IMR-90 (cell line): Measurements from ENCODE around the gene EPHA10. TPM values are rescaled to one million over a fixed set of nuclear protein-coding genes. Genes with fewer than 3 reads are reported as not detected.

Experiments used
- ATAC-seq: fragments of 200-7000 bp; cut with Tn5 transposase; 2 replicates; pipeline ENCODE4 v1.9.1; 2020; ENCODE audit warnings: low read depth, mild to moderate bottlenecking, moderate library complexity
- BruUV-seq: library from RNA; stranded (reverse); fragments of 400-500 nt; replicated peaks from 2 replicates; lab custom pipeline; 2021; lab: Mats Ljungman, UMichigan
- CTCF ChIA-PET: fragments of 300-600 bp; formaldehyde crosslinking; extraction: SDS; loops from one replicate; lab custom pipeline; 2021; ENCODE audit warnings: antibody characterized with exemption; lab: Yijun Ruan, JAX
- POLR2A ChIA-PET: fragments of 300-600 bp; sonication (Branson Sonifier 250); formaldehyde crosslinking; loops from one replicate; lab custom pipeline; 2022; ENCODE audit warnings: antibody characterized with exemption; ENCODE audit not compliant: unreplicated experiment; lab: Charles Lee
- DNase-seq: peaks from one replicate; pipeline ENCODE4 v3.0.0; 2013
- H2AFZ ChIP-seq: replicated peaks from 2 replicates; pipeline ENCODE3; 2013; ENCODE audit warnings: low read length, mild to moderate bottlenecking; ENCODE audit not compliant: poor library complexity
- H2AK5ac ChIP-seq: 2 replicates; pipeline ENCODE4 v1.6.1; 2013; ENCODE audit warnings: low read depth, low read length, inconsistent platforms
- H2AK9ac ChIP-seq: replicated peaks from 2 replicates; pipeline ENCODE3; 2013; ENCODE audit warnings: mild to moderate bottlenecking, low read depth, low read length, moderate library complexity; ENCODE audit not compliant: poor library complexity
- H2BK120ac ChIP-seq: 2 replicates; pipeline ENCODE4 v1.6.1; 2013; ENCODE audit warnings: low read depth, low read length, inconsistent platforms
- H2BK15ac ChIP-seq: 3 replicates; pipeline ENCODE4 v1.6.1; 2013; ENCODE audit warnings: low read depth, low read length, inconsistent platforms
- H2BK20ac ChIP-seq: 2 replicates; pipeline ENCODE4 v1.6.1; 2013; ENCODE audit warnings: low read depth, mild to moderate bottlenecking, inconsistent platforms, low read length, moderate library complexity
- H2BK5ac ChIP-seq: 2 replicates; pipeline ENCODE4 v1.6.1; 2013; ENCODE audit warnings: mild to moderate bottlenecking, low read depth, low read length, inconsistent platforms; ENCODE audit not compliant: poor library complexity, severe bottlenecking
- H3K14ac ChIP-seq: replicated peaks from 2 replicates; pipeline ENCODE4 v1.6.1; 2013; ENCODE audit warnings: low read depth, low read length, inconsistent platforms
- H3K18ac ChIP-seq: 2 replicates; pipeline ENCODE4 v1.6.1; 2013; ENCODE audit warnings: low read depth, low read length, control low read depth
- H3K23ac ChIP-seq: 2 replicates; pipeline ENCODE4 v1.6.1; 2013; ENCODE audit warnings: low read depth, low read length, inconsistent platforms
- H3K27ac ChIP-seq: 2 replicates; pipeline ENCODE4 v1.5.1; 2013; ENCODE audit warnings: mild to moderate bottlenecking, control low read depth, low read length; ENCODE audit not compliant: insufficient read depth
- H3K27me3 ChIP-seq: 2 replicates; pipeline ENCODE4 v1.6.1; 2013; ENCODE audit warnings: low read length; ENCODE audit not compliant: control insufficient read depth, insufficient read depth
- H3K36me3 ChIP-seq: 2 replicates; pipeline ENCODE4 v1.6.1; 2013; ENCODE audit warnings: low read length, mixed read lengths; ENCODE audit not compliant: control insufficient read depth, insufficient read depth
- H3K4ac ChIP-seq: 2 replicates; pipeline ENCODE4 v1.6.1; 2013; ENCODE audit warnings: low read depth, low read length, inconsistent platforms
- H3K4me1 ChIP-seq: 2 replicates; pipeline ENCODE4 v1.6.1; 2013; ENCODE audit warnings: low read length, mixed read lengths; ENCODE audit not compliant: control insufficient read depth, insufficient read depth
- H3K4me2 ChIP-seq: 2 replicates; pipeline ENCODE4 v1.6.1; 2013; ENCODE audit warnings: low read depth, mild to moderate bottlenecking, control low read depth, low read length, moderate library complexity
- H3K4me3 ChIP-seq: 2 replicates; pipeline ENCODE4 v1.5.1; 2013; ENCODE audit warnings: low read depth, mild to moderate bottlenecking, control low read depth, low read length, moderate library complexity; ENCODE audit not compliant: insufficient read depth
- H3K56ac ChIP-seq: 2 replicates; pipeline ENCODE4 v1.6.1; 2013; ENCODE audit warnings: low read length, inconsistent platforms; ENCODE audit not compliant: insufficient read depth; ENCODE audit errors: extremely low read depth
- H3K79me1 ChIP-seq, 2 experiments: 2 replicates each; pipeline ENCODE4 v1.6.1; 2013; ENCODE audit warnings: low read length in 2 of 2, inconsistent platforms in 1 of 2, low read depth in 1 of 2
- H3K9ac ChIP-seq: 2 replicates; pipeline ENCODE4 v1.6.1; 2013; ENCODE audit warnings: low read depth, low read length, control low read depth
- H3K9me1 ChIP-seq: 2 replicates; pipeline ENCODE4 v1.6.1; 2013; ENCODE audit warnings: low read length, inconsistent platforms; ENCODE audit not compliant: insufficient read depth
- H3K9me3 ChIP-seq: 2 replicates; pipeline ENCODE4 v1.6.1; 2013; ENCODE audit warnings: low read length; ENCODE audit not compliant: control insufficient read depth, insufficient read depth
- H4K20me1 ChIP-seq: 2 replicates; pipeline ENCODE4 v1.6.1; 2013; ENCODE audit warnings: low read length, inconsistent platforms; ENCODE audit not compliant: insufficient read depth
- H4K5ac ChIP-seq: 2 replicates; pipeline ENCODE4 v1.6.1; 2013; ENCODE audit warnings: mild to moderate bottlenecking, low read depth, low read length, control low read depth
- H4K8ac ChIP-seq, 2 experiments: 2 replicates each; pipeline ENCODE4 v1.6.1; 2013; ENCODE audit warnings: low read depth in 2 of 2, low read length in 2 of 2, control low read depth in 1 of 2, inconsistent platforms in 1 of 2
- H4K91ac ChIP-seq: 2 replicates; pipeline ENCODE4 v1.6.1; 2013; ENCODE audit warnings: low read depth, low read length, inconsistent platforms; ENCODE audit not compliant: insufficient read depth
- CEBPB ChIP-seq: IDR thresholded peaks from 2 replicates; pipeline ENCODE4 v1.6.1; 2012; ENCODE audit warnings: low read depth, low read length, improper control_type of control experiment
- CHD1 ChIP-seq: IDR thresholded peaks from 2 replicates; pipeline ENCODE4 v1.6.1; 2012; ENCODE audit warnings: low read depth, low read length, improper control_type of control experiment
- CTCF ChIP-seq: conservative IDR thresholded peaks from 2 replicates; pipeline ENCODE4 v1.5.1; 2012; ENCODE audit warnings: mild to moderate bottlenecking, low read depth, low read length, improper control_type of control experiment
- FOS ChIP-seq: fragments of 150-350 bp; IDR thresholded peaks from 2 replicates; pipeline ENCODE4 v1.6.1; 2016; ENCODE audit warnings: low read depth, low read length
- MAFK ChIP-seq: IDR thresholded peaks from 2 replicates; pipeline ENCODE4 v1.6.1; 2012; ENCODE audit warnings: low read depth, low read length, improper control_type of control experiment
- MXI1 ChIP-seq: IDR thresholded peaks from 2 replicates; pipeline ENCODE4 v1.6.1; 2012; ENCODE audit warnings: low read depth, mild to moderate bottlenecking, low read length, moderate library complexity, borderline replicate concordance
- RAD21 ChIP-seq: IDR thresholded peaks from 2 replicates; pipeline ENCODE4 v1.6.1; 2012; ENCODE audit warnings: low read length, improper control_type of control experiment
- RCOR1 ChIP-seq: IDR thresholded peaks from 2 replicates; pipeline ENCODE4 v1.6.1; 2012; ENCODE audit warnings: mild to moderate bottlenecking, low read length, improper control_type of control experiment; ENCODE audit not compliant: insufficient replicate concordance
- RFX5 ChIP-seq: IDR thresholded peaks from 2 replicates; pipeline ENCODE4 v1.8.0; 2012; ENCODE audit warnings: low read depth, mild to moderate bottlenecking, low read length, moderate library complexity
- WGBS, 2 experiments: methylation state at CpG; one replicate each; pipeline versions ENCODE4 v1.1.5 to v1.1.7; 2013; ENCODE audit warnings: missing lambda C conversion rate in 2 of 2; ENCODE audit not compliant: insufficient read length in 1 of 2; ENCODE audit errors: extremely low coverage in 2 of 2; 5-methylcytosine and 5-hydroxymethylcytosine counted together
- dilution Hi-C: fragments of 300-500 bp; cut with HindIII; formaldehyde crosslinking; loops from one replicate; pipeline ENCODE4 v1.14.3; 2018; ENCODE audit warnings: low sequenced_read_pairs; ENCODE audit not compliant: unreplicated experiment
- in situ Hi-C: fragments of 300-500 bp; cut with MboI; formaldehyde crosslinking; loops from 3 replicates; pipeline ENCODE4 v1.14.3; 2019; ENCODE audit warnings: low sequenced_read_pairs, inconsistent platforms, mixed read lengths
- intact Hi-C: fragments of 100-400 bp; cut with micrococcal nuclease; formaldehyde crosslinking; loops from 2 replicates; pipeline ENCODE4 v1.10.0; 2022
- polyA plus RNA-seq, 3 experiments: library from polyadenylated mRNA; depleted of rRNA; stranded (reverse); fragments of >200 nt; gene quantifications; 2 replicates each; pipeline ENCODE4 v1.2.3, GENCODE V29; 2012; ENCODE audit warnings: low replicate concordance in 1 of 3
- total RNA-seq: library from RNA; depleted of rRNA; stranded (reverse); fragments of >200 nt; gene quantifications from 2 replicates; pipeline ENCODE4 v1.2.3, GENCODE V29; 2012
- TF ChIP-seq, protein P1 (sequence below): fragments of 150-350 bp; IDR thresholded peaks from 2 replicates; pipeline ENCODE4 v1.6.1; 2017; ENCODE audit warnings: mild to moderate bottlenecking, antibody characterized with exemption, low read length, low read depth
- TF ChIP-seq, protein P2 (sequence below): fragments of 150-350 bp; IDR thresholded peaks from 2 replicates; pipeline ENCODE4 v1.6.1; 2016; ENCODE audit warnings: low read depth, mild to moderate bottlenecking, low read length, moderate library complexity, borderline replicate concordance

Gene EPHA10
- total and polyA plus RNA-seq, 2 of the 4 experiments (the other 2 are of a cell fraction) = not detected

DNA sequence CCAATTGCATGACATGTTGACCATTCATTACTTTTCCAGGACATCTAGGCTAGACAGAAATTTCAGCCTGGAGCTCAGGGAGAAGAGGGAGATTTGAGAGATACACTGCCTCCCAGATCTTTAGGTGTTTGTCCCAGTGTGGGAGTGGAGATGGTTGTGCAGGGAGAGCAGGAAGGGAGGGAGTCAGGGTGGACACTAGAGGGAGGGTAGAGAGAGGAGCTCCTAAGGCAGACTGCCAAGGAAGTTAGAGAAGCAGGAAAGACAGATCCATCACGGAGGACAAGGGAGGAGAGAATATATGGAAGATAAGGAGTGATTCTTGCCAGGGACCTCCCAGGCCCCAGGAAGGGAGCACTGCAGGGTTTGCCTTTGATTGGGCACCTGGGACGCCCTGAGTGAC is 63.9 kb downstream of the EPHA10 start:
- Histone ChIP-seq H4K20me1 (no peaks in the 10 kb centered on the region), H3K4me3 (no peak overlapping the region), H2BK20ac (no peak overlapping the region), H3K9me1 (no peaks in the 10 kb centered on the region), H3K23ac (no peak overlapping the region), H3K14ac (no peak overlapping the region), H2AK9ac (no peak overlapping the region), H4K5ac (no peak overlapping the region), H2AK5ac (no peak overlapping the region), H3K9me3 (no peaks in the 10 kb centered on the region), H2BK120ac (no peak overlapping the region), H3K9ac (no peak overlapping the region), H3K27me3 (no peaks in the 10 kb centered on the region), H3K4me2 (no peak overlapping the region), H3K27ac (no peak overlapping the region), H3K4me1 (peaks cover 4% of the 10 kb centered on the region; the same call in 1 of the 2 replicates), H2BK5ac (no peak overlapping the region), H2BK15ac (no peak overlapping the region), H3K56ac (no peak overlapping the region), H4K8ac (no peak overlapping the region), H2AFZ (no peak overlapping the region), H3K36me3 (peaks cover 15% of the 10 kb centered on the region), H3K4ac (no peak overlapping the region), H3K18ac (no peak overlapping the region), H3K79me1 (peaks cover 18 to 21% of the 10 kb centered on the region in 2 experiments), H4K91ac (no peak overlapping the region)
- no TSS peak for BruUV-seq
- intact Hi-C loops = no loop called here
- whole genome bisulfite sequencing, 2 experiments = no CpG with 5 or more reads among the region's 2 CpGs
- dilution Hi-C loops = no loop called here
- no peak for ATAC-seq
- CTCF ChIA-PET = no interaction called here
- in situ Hi-C loops = no loop called here
- TF ChIP-seq, protein P1, sequence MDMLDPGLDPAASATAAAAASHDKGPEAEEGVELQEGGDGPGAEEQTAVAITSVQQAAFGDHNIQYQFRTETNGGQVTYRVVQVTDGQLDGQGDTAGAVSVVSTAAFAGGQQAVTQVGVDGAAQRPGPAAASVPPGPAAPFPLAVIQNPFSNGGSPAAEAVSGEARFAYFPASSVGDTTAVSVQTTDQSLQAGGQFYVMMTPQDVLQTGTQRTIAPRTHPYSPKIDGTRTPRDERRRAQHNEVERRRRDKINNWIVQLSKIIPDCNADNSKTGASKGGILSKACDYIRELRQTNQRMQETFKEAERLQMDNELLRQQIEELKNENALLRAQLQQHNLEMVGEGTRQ = no peak
- TF ChIP-seq CHD1 = no peak
- TF ChIP-seq CTCF = no peak
- no peak for TF ChIP-seq CEBPB
- no peak for TF ChIP-seq FOS
- TF ChIP-seq RFX5 = no peak
- TF ChIP-seq MAFK = no peak
- TF ChIP-seq RCOR1 = no peak
- TF ChIP-seq MXI1 = no peak
- TF ChIP-seq, protein P2, sequence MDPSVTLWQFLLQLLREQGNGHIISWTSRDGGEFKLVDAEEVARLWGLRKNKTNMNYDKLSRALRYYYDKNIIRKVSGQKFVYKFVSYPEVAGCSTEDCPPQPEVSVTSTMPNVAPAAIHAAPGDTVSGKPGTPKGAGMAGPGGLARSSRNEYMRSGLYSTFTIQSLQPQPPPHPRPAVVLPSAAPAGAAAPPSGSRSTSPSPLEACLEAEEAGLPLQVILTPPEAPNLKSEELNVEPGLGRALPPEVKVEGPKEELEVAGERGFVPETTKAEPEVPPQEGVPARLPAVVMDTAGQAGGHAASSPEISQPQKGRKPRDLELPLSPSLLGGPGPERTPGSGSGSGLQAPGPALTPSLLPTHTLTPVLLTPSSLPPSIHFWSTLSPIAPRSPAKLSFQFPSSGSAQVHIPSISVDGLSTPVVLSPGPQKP = no peak
- no peak for TF ChIP-seq RAD21
- POLR2A ChIA-PET = interaction anchor here (0.6 kb wide), 1 partner anchor 211 kb away, joined by 4 read pairs; no protein-coding TSS in a partner anchor
- no peak for DNase-seq
